ENCODE data around the gene CACNA2D3. TPM values are rescaled to one million over a fixed set of nuclear protein-coding genes. Genes with fewer than 3 reads are reported as not detected.

Gene CACNA2D3
- total RNA-seq, 2 donors from 2014 or later = 0.97 TPM; not detected in 1

GRCh38 chr3:54243960-54244682, 121.8 kb downstream of the CACNA2D3 start:
- H3K27ac Mint-ChIP-seq = no peak overlapping the region
- no peaks in the 10 kb centered on the region for H3K36me3 Mint-ChIP-seq (ENCODE audit: low read depth)
- H3K4me3 Mint-ChIP-seq = no peak overlapping the region
- Histone ChIP-seq H3K9ac (ENCODE audit: extremely low read depth, low read length, poor library complexity, severe bottlenecking) (no peak overlapping the region), H3K27ac (ENCODE audit: low read depth, low read length) (no peak overlapping the region), H3K4me1 (ENCODE audit: control insufficient read depth, insufficient read depth, low read length) (no peaks in the 10 kb centered on the region), H3K9me3 (ENCODE audit: control insufficient read depth, low read length) (peaks cover 5% of the 10 kb centered on the region), H3K4me3 (ENCODE audit: low read length) (no peak overlapping the region), H3K27me3 (ENCODE audit: control insufficient read depth, insufficient read depth, low read length, poor library complexity, severe bottlenecking) (no peaks in the 10 kb centered on the region), H3K36me3 (ENCODE audit: control insufficient read depth, insufficient read depth, low read length) (no peaks in the 10 kb centered on the region)
- TF ChIP-seq CTCF (conservative IDR thresholded peaks at IDR 0.05) = no peak
- H3K9me3 Mint-ChIP-seq = peaks cover 4% of the 10 kb centered on the region
- H3K27me3 Mint-ChIP-seq (ENCODE audit: insufficient read depth) = peaks cover 3% of the 10 kb centered on the region
- DNase-seq = no peak
- no peaks in the 10 kb centered on the region for H3K4me1 Mint-ChIP-seq
- 96 to 100% methylated on average over 1 to 8 of the region's 8 CpGs for WGBS, 2 experiments (ENCODE audit: insufficient coverage in 1 of 2, insufficient read length in 1 of 2)

- Histone ChIP-seq H3K4me3 (ENCODE audit: low read length) (no peak overlapping the region), H3K9ac (ENCODE audit: extremely low read depth, low read length, poor library complexity, severe bottlenecking) (no peak overlapping the region), H3K4me1 (ENCODE audit: control insufficient read depth, insufficient read depth, low read length) (no peaks in the 10 kb centered on the region), H3K9me3 (ENCODE audit: control insufficient read depth, low read length) (no peaks in the 10 kb centered on the region), H3K27me3 (ENCODE audit: control insufficient read depth, insufficient read depth, low read length, poor library complexity, severe bottlenecking) (no peaks in the 10 kb centered on the region), H3K27ac (ENCODE audit: low read depth, low read length) (no peak overlapping the region), H3K36me3 (ENCODE audit: control insufficient read depth, insufficient read depth, low read length) (no peaks in the 10 kb centered on the region)
- 85 to 92% methylated on average over 2 to 3 of the region's 3 CpGs for WGBS, 2 experiments (ENCODE audit: insufficient coverage in 1 of 2, insufficient read length in 1 of 2)
- Mint-ChIP-seq H3K36me3 (ENCODE audit: low read depth) (no peaks in the 10 kb centered on the region), H3K4me1 (no peaks in the 10 kb centered on the region), H3K9me3 (no peaks in the 10 kb centered on the region), H3K4me3 (no peak overlapping the region), H3K27me3 (ENCODE audit: insufficient read depth) (no peaks in the 10 kb centered on the region), H3K27ac (no peak overlapping the region)
- TF ChIP-seq CTCF (conservative IDR thresholded peaks at IDR 0.05) = no peak
- no peak for DNase-seq
Measured at GRCh38 chr3:54251705-54252104, 129.4 kb downstream of the CACNA2D3 start.

- 78 to 94% methylated on average over 2 to 7 of the region's 7 CpGs for WGBS, 2 experiments (ENCODE audit: insufficient coverage in 1 of 2, insufficient read length in 1 of 2)
- H3K9me3 Mint-ChIP-seq = no peaks in the 10 kb centered on the region
Measured at GRCh38 chr3:54257125-54257720, 134.9 kb downstream of the CACNA2D3 start.

More at GRCh38 chr3:54257125-54257720, 134.9 kb downstream of the CACNA2D3 start:
- Mint-ChIP-seq H3K4me1 (no peaks in the 10 kb centered on the region), H3K27ac (no peak overlapping the region), H3K36me3 (ENCODE audit: low read depth) (no peaks in the 10 kb centered on the region), H3K4me3 (no peak overlapping the region), H3K27me3 (ENCODE audit: insufficient read depth) (no peaks in the 10 kb centered on the region)
- no peaks in the 10 kb centered on the region for H3K36me3 ChIP-seq (ENCODE audit: control insufficient read depth, insufficient read depth, low read length)
- no peak overlapping the region for H3K9ac ChIP-seq (ENCODE audit: extremely low read depth, low read length, poor library complexity, severe bottlenecking)
- no peaks in the 10 kb centered on the region for H3K4me1 ChIP-seq (ENCODE audit: control insufficient read depth, insufficient read depth, low read length)
- no peak overlapping the region for H3K4me3 ChIP-seq (ENCODE audit: low read length)
- no peak for DNase-seq
- no peak for TF ChIP-seq CTCF (conservative IDR thresholded peaks at IDR 0.05)
- H3K9me3 ChIP-seq (ENCODE audit: control insufficient read depth, low read length) = no peaks in the 10 kb centered on the region
- H3K27me3 ChIP-seq (ENCODE audit: control insufficient read depth, insufficient read depth, low read length, poor library complexity, severe bottlenecking) = no peaks in the 10 kb centered on the region
- no peak overlapping the region for H3K27ac ChIP-seq (ENCODE audit: low read depth, low read length)

Data from endodermal cell (in vitro differentiated cells).